ENCODE results near the gene SAMD14. TPM values are rescaled to one million over a fixed set of nuclear protein-coding genes. Genes with fewer than 3 reads are reported as not detected.

Gene SAMD14
- total RNA-seq, 2 experiments from 2014 or later, result 0.59 TPM; not detected in 1

- H3K79me2 ChIP-seq (ENCODE audit: insufficient read depth, low read depth, low read length), result peaks cover 59% of the 10 kb centered on the region
- no peak for TF ChIP-seq CTCF (conservative IDR thresholded peaks at IDR 0.05; ENCODE audit: low read length)
- TF ChIP-seq EZH2phosphoT487 (IDR thresholded peaks at IDR 0.05; ENCODE audit: borderline replicate concordance, low read depth, low read length), result no peak
- CTCF ChIA-PET (ENCODE audit: unreplicated experiment), result interaction anchor here (0.6 kb wide), 1 partner anchor 11 kb away, joined by 3 read pairs; no protein-coding TSS in a partner anchor
- H4K20me1 ChIP-seq (ENCODE audit: insufficient read depth, low read length), result peaks cover 22% of the 10 kb centered on the region
- intact Hi-C loops (cut with micrococcal nuclease; ENCODE audit: unreplicated experiment), result no loop called here
- no peaks in the 10 kb centered on the region for H3K9me2 ChIP-seq (ENCODE audit: insufficient read depth, low read length)
- peak overlapping the region; percentile 95 for H3K4me2 ChIP-seq (ENCODE audit: low read length)
- POLR2A ChIA-PET, result interaction anchor here (0.7 kb wide), 1 partner anchor 80 kb away, joined by 7 read pairs; no protein-coding TSS in a partner anchor
- no peak overlapping the region for H2AFZ ChIP-seq (ENCODE audit: low read length)
- H3K4me1 ChIP-seq (ENCODE audit: insufficient read depth, low read length, poor library complexity, severe bottlenecking), result peaks cover 38% of the 10 kb centered on the region
- DNase-seq (ENCODE audit: low spot score), result no peak
- H3K9me3 ChIP-seq (ENCODE audit: low read length), result no peaks in the 10 kb centered on the region
- H3K27ac ChIP-seq (ENCODE audit: low read depth, low read length, poor library complexity, severe bottlenecking), result peak overlapping the region; percentile 87
- H3K4me3 ChIP-seq (ENCODE audit: low read depth, low read length, poor library complexity, severe bottlenecking), result peak overlapping the region; percentile 89
- no TSS peak for BruUV-seq (replicated peaks)
- H3K36me3 ChIP-seq (ENCODE audit: insufficient read depth, low read length), result peaks cover 69% of the 10 kb centered on the region
Measured at GRCh38 chr17:50146927-50147665, 17.1 kb upstream of the SAMD14 start.

GRCh38 chr17:50146230-50146926 is 16.4 kb upstream of the SAMD14 start:
- peak overlapping the region; percentile 89 for H3K4me3 ChIP-seq (ENCODE audit: low read depth, low read length, poor library complexity, severe bottlenecking)
- H2AFZ ChIP-seq (ENCODE audit: low read length), result no peak overlapping the region
- peaks cover 37% of the 10 kb centered on the region for H3K4me1 ChIP-seq (ENCODE audit: insufficient read depth, low read length, poor library complexity, severe bottlenecking)
- ChIA-PET CTCF (ENCODE audit: unreplicated experiment) (interaction anchor here (1.0 to 1.1 kb wide), 2 partner anchors 10 to 52 kb away, joined by 3 read pairs; no protein-coding TSS in a partner anchor), POLR2A (interaction anchor here (0.9 kb wide), 1 partner anchor 15 kb away, joined by 3 read pairs; no protein-coding TSS in a partner anchor)
- peak overlapping the region; percentile 87 for H3K27ac ChIP-seq (ENCODE audit: low read depth, low read length, poor library complexity, severe bottlenecking)
- TF ChIP-seq CTCF (conservative IDR thresholded peaks at IDR 0.05; ENCODE audit: low read length) (peak; percentile 42; the same call in 1 of the 2 replicates), EZH2phosphoT487 (IDR thresholded peaks at IDR 0.05; ENCODE audit: borderline replicate concordance, low read depth, low read length) (no peak)
- H3K36me3 ChIP-seq (ENCODE audit: insufficient read depth, low read length), result peaks cover 76% of the 10 kb centered on the region
- intact Hi-C loops (cut with micrococcal nuclease; ENCODE audit: unreplicated experiment), result no loop called here
- peaks cover 22% of the 10 kb centered on the region for H4K20me1 ChIP-seq (ENCODE audit: insufficient read depth, low read length)
- peak overlapping the region; percentile 95 for H3K4me2 ChIP-seq (ENCODE audit: low read length)
- H3K9me3 ChIP-seq (ENCODE audit: low read length), result no peaks in the 10 kb centered on the region
- BruUV-seq (replicated peaks), result no TSS peak
- H3K79me2 ChIP-seq (ENCODE audit: insufficient read depth, low read depth, low read length), result peaks cover 58% of the 10 kb centered on the region
- H3K9me2 ChIP-seq (ENCODE audit: insufficient read depth, low read length), result no peaks in the 10 kb centered on the region
- no peak for DNase-seq (ENCODE audit: low spot score)

Measured in OCI-LY7 (cell line).